Tibial artery (tissue), 4 donors: Measurements from ENCODE around the gene CDADC1.

ENCODE experiments used
- DNase-seq, 2 donors: peaks; one replicate each; pipeline ENCODE4 v3.0.0-alpha.2; 2019
- H3K27ac ChIP-seq, 2 donors: fragments of 200-600 bp; sonication (generic) in 1 of 2; 1 replicate in 1 of 2; 2 replicates in 1 of 2; pipeline ENCODE4 v1.5.1; 2018 to 2019; ENCODE audit warnings: mild to moderate bottlenecking in 1 of 2
- H3K27me3 ChIP-seq, 2 donors: fragments of 200-600 bp; sonication (generic) in 1 of 2; one replicate each; pipeline versions ENCODE4 v1.5.1 to v1.6.0; 2016 to 2019
- H3K36me3 ChIP-seq, 3 donors: fragments of 200-600 bp; sonication (generic) in 2 of 3; one replicate each; pipeline ENCODE4 v1.5.1; 2016 to 2019; ENCODE audit warnings: mild to moderate bottlenecking in 2 of 3
- H3K4me1 ChIP-seq, 4 donors: fragments of 200-600 bp; sonication (generic) in 2 of 4; 1 replicate in 3 of 4; 2 replicates in 1 of 4; pipeline ENCODE4 v1.5.1; 2016 to 2019
- H3K4me3 ChIP-seq, 2 donors: fragments of 200-600 bp; sonication (generic) in 1 of 2; 1 replicate in 1 of 2; 2 replicates in 1 of 2; pipeline ENCODE4 v1.5.1; 2018 to 2019; ENCODE audit warnings: mild to moderate bottlenecking in 2 of 2
- H3K9me3 ChIP-seq, 3 donors: fragments of 200-600 bp; sonication (generic) in 1 of 3; one replicate each; pipeline ENCODE4 v1.5.1; 2016 to 2019
- intact Hi-C: fragments of 100-400 bp; cut with DNase I; formaldehyde crosslinking; loops from one replicate; pipeline ENCODE4 v1.15.0; 2023; ENCODE audit warnings: low total_unique reads
- TF ChIP-seq, protein P1 (sequence below), 2 experiments: fragments of 200-600 bp in 1 of 2; fragments of 450-650 bp in 1 of 2; IDR thresholded peaks; one replicate each; pipeline ENCODE4 v1.5.1; 2017 to 2019; ENCODE audit warnings: antibody characterized with exemption in 2 of 2, mild to moderate bottlenecking in 1 of 2, moderate library complexity in 1 of 2

Gene CDADC1

DNA sequence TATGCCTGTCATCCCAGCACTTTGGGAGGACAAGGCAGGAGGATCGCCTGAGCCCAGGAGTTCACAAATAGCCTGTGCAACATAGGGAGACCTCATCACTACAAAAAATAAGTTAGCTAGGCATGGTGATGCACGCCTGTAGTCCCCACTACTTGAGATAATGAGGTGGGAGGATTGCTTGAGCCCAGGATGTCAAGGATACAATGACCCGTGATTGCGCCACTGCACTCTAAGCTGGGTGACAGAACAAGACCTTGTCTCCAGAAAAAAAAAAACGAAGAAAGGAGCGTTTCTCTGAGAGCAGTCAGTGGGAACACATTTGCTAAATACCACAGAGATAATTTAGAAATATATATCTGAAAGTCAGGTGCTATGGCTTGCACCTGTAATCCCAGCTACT lies 11.9 kb downstream of the CDADC1 start:
- intact Hi-C loops, result no loop called here
- Histone ChIP-seq H3K27me3 (no peaks in the 10 kb centered on the region), H3K27ac (no peak overlapping the region), H3K4me3 (no peak overlapping the region), H3K4me1 (no peaks in the 10 kb centered on the region), H3K9me3 (no peaks in the 10 kb centered on the region), H3K36me3 (peaks cover 44 to 61% (median 47%) of the 10 kb centered on the region in 3 donors)
- TF ChIP-seq, protein P1, sequence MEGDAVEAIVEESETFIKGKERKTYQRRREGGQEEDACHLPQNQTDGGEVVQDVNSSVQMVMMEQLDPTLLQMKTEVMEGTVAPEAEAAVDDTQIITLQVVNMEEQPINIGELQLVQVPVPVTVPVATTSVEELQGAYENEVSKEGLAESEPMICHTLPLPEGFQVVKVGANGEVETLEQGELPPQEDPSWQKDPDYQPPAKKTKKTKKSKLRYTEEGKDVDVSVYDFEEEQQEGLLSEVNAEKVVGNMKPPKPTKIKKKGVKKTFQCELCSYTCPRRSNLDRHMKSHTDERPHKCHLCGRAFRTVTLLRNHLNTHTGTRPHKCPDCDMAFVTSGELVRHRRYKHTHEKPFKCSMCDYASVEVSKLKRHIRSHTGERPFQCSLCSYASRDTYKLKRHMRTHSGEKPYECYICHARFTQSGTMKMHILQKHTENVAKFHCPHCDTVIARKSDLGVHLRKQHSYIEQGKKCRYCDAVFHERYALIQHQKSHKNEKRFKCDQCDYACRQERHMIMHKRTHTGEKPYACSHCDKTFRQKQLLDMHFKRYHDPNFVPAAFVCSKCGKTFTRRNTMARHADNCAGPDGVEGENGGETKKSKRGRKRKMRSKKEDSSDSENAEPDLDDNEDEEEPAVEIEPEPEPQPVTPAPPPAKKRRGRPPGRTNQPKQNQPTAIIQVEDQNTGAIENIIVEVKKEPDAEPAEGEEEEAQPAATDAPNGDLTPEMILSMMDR (IDR thresholded peaks at IDR 0.05), result no peak
- DNase-seq, result no peak

DNA sequence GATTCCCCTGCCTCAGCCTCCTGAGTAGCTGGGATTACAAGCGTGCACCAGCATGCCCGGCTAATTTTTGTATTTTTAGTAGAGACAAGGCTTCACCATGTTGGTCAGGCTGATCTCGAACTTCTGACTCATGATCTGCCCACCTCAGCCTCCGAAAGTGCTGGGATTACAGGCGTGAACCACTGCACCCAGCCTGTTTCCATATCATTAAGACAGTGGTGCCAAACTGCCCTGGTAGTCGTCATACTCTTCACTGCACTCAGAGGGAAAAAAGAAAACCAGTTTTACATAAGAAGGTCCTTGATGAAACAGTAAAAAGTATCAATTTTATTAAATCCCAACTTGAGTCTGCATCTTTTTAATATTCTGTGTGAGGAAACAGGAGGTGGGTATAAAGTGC lies 14.9 kb downstream of the CDADC1 start:
- H3K4me1 ChIP-seq, result no peaks in the 10 kb centered on the region
- no peak overlapping the region for H3K4me3 ChIP-seq
- DNase-seq, result no peak
- intact Hi-C loops, result no loop called here
- H3K9me3 ChIP-seq, result no peaks in the 10 kb centered on the region
- peaks cover 21 to 46% (median 35%) of the 10 kb centered on the region in 3 donors for H3K36me3 ChIP-seq
- TF ChIP-seq, protein P1 (IDR thresholded peaks at IDR 0.05), result no peak
- no peaks in the 10 kb centered on the region for H3K27me3 ChIP-seq
- no peak overlapping the region for H3K27ac ChIP-seq

DNA sequence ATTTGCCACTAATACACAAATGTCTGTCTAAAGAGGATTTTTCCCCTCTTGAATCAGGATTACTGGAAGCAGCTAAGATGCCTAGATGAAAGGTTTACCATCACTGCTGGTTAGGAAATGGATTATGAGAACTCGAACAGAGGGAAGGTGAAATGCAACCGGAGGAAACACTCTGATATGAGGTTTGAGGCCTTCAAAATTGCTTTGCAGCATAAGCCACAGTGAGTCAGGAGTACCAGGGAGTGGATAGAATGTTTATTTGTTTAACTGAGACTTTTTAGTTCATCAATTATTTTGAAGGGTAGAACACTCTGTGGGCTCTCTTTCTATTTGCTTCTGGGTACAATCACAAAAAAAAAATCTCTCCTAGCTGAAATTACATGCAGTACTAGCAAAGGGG lies 18.1 kb downstream of the CDADC1 start:
- Histone ChIP-seq H3K4me3 (no peak overlapping the region), H3K9me3 (no peaks in the 10 kb centered on the region), H3K4me1 (no peaks in the 10 kb centered on the region), H3K36me3 (peaks cover 9 to 38% (median 27%) of the 10 kb centered on the region in 3 donors), H3K27ac (no peak overlapping the region), H3K27me3 (no peaks in the 10 kb centered on the region)
- intact Hi-C loops, result no loop called here
- TF ChIP-seq, protein P1 (IDR thresholded peaks at IDR 0.05), result no peak
- no peak for DNase-seq

DNA sequence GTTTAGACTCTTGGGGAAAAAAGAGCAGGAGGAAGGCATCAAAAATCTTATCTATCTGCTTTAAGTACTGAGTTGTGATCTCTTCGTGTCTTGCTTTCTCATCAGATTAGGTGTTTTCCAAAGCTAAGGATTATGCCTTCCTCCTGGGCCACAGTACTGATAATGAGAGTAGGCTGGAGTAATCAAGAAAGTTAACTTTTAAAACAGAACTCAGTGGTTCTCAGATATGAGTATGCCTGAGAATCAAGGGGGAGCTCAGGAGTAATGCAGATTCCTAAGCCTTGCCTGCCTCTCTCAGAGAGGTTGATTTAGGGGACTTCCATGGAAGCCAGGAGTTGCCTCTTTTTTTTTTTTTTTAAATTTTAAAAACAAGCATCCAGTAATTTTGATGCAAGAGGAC lies 23.5 kb downstream of the CDADC1 start:
- intact Hi-C loops, result no loop called here
- DNase-seq, result no peak
- no peak overlapping the region for H3K4me3 ChIP-seq
- TF ChIP-seq, protein P1 (IDR thresholded peaks at IDR 0.05), result no peak
- no peak overlapping the region for H3K27ac ChIP-seq
- peaks cover 0 to 20% (median 18%) of the 10 kb centered on the region in 3 donors for H3K36me3 ChIP-seq
- no peaks in the 10 kb centered on the region for H3K4me1 ChIP-seq
- H3K27me3 ChIP-seq, result no peaks in the 10 kb centered on the region
- no peaks in the 10 kb centered on the region for H3K9me3 ChIP-seq

DNA sequence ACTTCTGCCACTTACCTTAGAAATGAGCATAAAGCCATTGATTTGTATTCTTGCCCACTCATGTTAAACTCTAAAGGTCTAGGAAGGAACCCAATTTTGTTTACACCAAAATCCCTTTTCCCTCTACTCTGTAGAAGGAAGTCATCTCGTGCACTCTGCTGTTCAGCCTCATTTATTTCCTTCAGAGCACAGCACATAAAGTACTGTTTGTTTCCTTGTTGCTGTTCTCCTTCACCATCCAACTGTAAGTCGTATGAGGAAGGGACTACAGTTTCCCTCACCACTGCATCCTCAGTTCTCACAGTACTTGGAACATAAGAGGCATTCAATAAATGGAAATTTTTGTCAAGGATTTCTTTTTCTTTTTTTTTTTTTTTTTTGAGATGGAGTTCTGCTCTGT lies 24.6 kb downstream of the CDADC1 start:
- intact Hi-C loops, result no loop called here
- Histone ChIP-seq H3K4me3 (no peak overlapping the region), H3K36me3 (peaks cover 0 to 13% (median 10%) of the 10 kb centered on the region in 3 donors), H3K4me1 (no peaks in the 10 kb centered on the region), H3K27me3 (no peaks in the 10 kb centered on the region), H3K9me3 (no peaks in the 10 kb centered on the region), H3K27ac (no peak overlapping the region)
- DNase-seq, result no peak
- TF ChIP-seq, protein P1 (IDR thresholded peaks at IDR 0.05), result no peak

DNA sequence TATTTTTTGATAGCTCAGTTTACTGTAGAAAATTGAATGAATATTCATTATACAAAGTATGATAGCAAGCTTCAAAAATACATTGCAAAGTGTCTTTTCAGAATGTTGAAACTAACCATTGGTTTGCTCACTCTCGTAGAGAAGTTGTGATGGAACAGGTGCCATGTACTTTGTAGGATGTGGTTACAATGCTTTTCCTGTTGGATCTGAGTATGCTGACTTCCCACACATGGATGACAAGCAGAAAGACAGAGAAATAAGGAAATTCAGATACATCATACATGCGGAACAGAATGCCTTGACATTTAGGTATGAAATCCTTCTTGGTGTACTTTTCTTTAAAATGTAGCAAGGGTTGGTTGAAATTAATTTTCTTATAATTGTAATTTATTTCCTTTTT lies 30.5 kb downstream of the CDADC1 start:
- Histone ChIP-seq H3K9me3 (no peaks in the 10 kb centered on the region), H3K4me3 (no peak overlapping the region), H3K4me1 (no peaks in the 10 kb centered on the region), H3K27ac (no peak overlapping the region), H3K27me3 (no peaks in the 10 kb centered on the region), H3K36me3 (peaks cover 8 to 18% (median 17%) of the 10 kb centered on the region in 3 donors)
- intact Hi-C loops, result loop anchor here (5.0 kb wide), 1 partner anchor 681 kb away; no protein-coding TSS in a partner anchor
- DNase-seq, result no peak
- TF ChIP-seq, protein P1 (IDR thresholded peaks at IDR 0.05), result no peak
